Neural cell (in vitro differentiated cells): Measurements from ENCODE around the gene ARL15.

Source experiments
- CTCF ChIP-seq: fragments of 450-650 bp; IDR thresholded peaks from 2 replicates; pipeline ENCODE4 v1.5.1; 2014; ENCODE audit warnings: antibody characterized with exemption, mild to moderate bottlenecking, moderate library complexity; ENCODE audit not compliant: poor library complexity, severe bottlenecking
- EP300 ChIP-seq: fragments of 450-650 bp; conservative IDR thresholded peaks from 2 replicates; pipeline ENCODE4 v1.6.1; 2014; ENCODE audit warnings: antibody characterized with exemption, mild to moderate bottlenecking, moderate library complexity; ENCODE audit not compliant: poor library complexity, severe bottlenecking
- EZH2 ChIP-seq: fragments of 200-600, 300-800 bp; shearing (Covaris generic), sonication (generic); IDR thresholded peaks from 2 replicates; pipeline ENCODE4 v1.6.1; 2014; ENCODE audit warnings: antibody characterized with exemption, low read length, borderline replicate concordance, mild to moderate bottlenecking; ENCODE audit not compliant: insufficient read depth, poor library complexity, severe bottlenecking
- MXI1 ChIP-seq: fragments of 450-650 bp; conservative IDR thresholded peaks from 2 replicates; pipeline ENCODE4 v1.6.1; 2014; ENCODE audit warnings: antibody characterized with exemption, mild to moderate bottlenecking; ENCODE audit not compliant: poor library complexity, severe bottlenecking
- POLR2AphosphoS5 ChIP-seq: IDR thresholded peaks from 2 replicates; pipeline ENCODE4 v1.6.1; 2012
- RAD21 ChIP-seq: fragments of 450-650 bp; conservative IDR thresholded peaks from 2 replicates; pipeline ENCODE4 v1.6.1; 2014; ENCODE audit warnings: antibody characterized with exemption, mild to moderate bottlenecking, moderate library complexity
- TAF1 ChIP-seq: IDR thresholded peaks from 2 replicates; pipeline ENCODE4 v1.6.1; 2012; ENCODE audit warnings: low read depth

DNA sequence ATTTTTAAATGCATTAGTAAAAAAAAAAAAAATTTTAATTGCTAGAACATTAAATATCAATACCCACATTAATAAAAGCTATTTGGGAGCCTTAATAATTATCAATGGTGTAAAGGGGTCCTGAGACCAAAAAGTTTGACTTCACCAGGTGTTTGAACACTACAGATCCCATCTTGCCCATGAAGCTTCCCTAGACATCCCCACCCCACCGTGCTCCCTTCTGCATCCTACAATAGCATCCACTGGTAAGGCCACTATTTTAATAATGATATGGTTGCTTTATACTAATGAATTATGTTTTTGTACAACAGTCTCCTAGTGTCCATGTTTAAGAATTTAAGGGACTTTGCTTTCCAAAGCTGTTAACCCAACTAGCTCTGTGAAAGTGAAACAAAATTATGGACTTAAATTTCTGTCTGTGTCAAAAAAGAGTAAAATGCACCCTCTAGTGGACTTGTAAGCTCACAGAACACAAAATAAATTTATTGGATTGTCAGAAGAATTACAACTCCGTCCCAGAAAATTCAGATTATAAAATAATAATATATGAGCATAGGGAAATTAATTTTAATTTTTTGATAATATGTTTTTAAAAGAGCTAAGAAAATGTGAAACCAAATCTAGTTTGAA, 76.0 kb downstream of the ARL15 start:
- peak; percentile 52 for TF ChIP-seq CTCF
- TF ChIP-seq TAF1: no peak
- no peak for TF ChIP-seq POLR2AphosphoS5
- no peak for TF ChIP-seq EP300
- TF ChIP-seq EZH2: no peak
- TF ChIP-seq MXI1: no peak
- TF ChIP-seq RAD21: peak; percentile 51
